HUES6 (cell line): Measurements from ENCODE around the gene RNF141.

Experiments
- H3K27ac ChIP-seq: 2 replicates; pipeline ENCODE4 v1.7.0; 2013; ENCODE audit warnings: low read depth, mild to moderate bottlenecking, low read length, inconsistent platforms
- H3K27me3 ChIP-seq: 2 replicates; pipeline ENCODE4 v1.6.1; 2013; ENCODE audit warnings: low read length; ENCODE audit not compliant: control insufficient read depth, insufficient read depth
- H3K36me3 ChIP-seq: 2 replicates; pipeline ENCODE4 v1.6.1; 2013; ENCODE audit warnings: low read length; ENCODE audit not compliant: control insufficient read depth, insufficient read depth
- H3K4me1 ChIP-seq: 2 replicates; pipeline ENCODE4 v1.6.1; 2013; ENCODE audit warnings: low read length; ENCODE audit not compliant: control insufficient read depth, insufficient read depth
- H3K4me3 ChIP-seq: 2 replicates; pipeline ENCODE4 v1.5.1; 2013; ENCODE audit warnings: low read depth, low read length
- H3K9ac ChIP-seq: one replicate; pipeline ENCODE4 v1.6.1; 2013; ENCODE audit warnings: mild to moderate bottlenecking, low read length
- H3K9me3 ChIP-seq: 2 replicates; pipeline ENCODE4 v1.6.1; 2013; ENCODE audit warnings: low read depth, low read length; ENCODE audit not compliant: control insufficient read depth, insufficient read depth

The RNF141 gene

GRCh38 chr11:10480026-10480425 is 61.0 kb downstream of the RNF141 start:
- H3K9me3 ChIP-seq = no peaks in the 10 kb centered on the region
- no peaks in the 10 kb centered on the region for H3K27me3 ChIP-seq
- no peak overlapping the region for H3K9ac ChIP-seq
- H3K27ac ChIP-seq = no peak overlapping the region
- H3K4me1 ChIP-seq = no peaks in the 10 kb centered on the region
- H3K36me3 ChIP-seq = no peaks in the 10 kb centered on the region
- H3K4me3 ChIP-seq = no peak overlapping the region

GRCh38 chr11:10478574-10479550 is 62.1 kb downstream of the RNF141 start:
- H3K27ac ChIP-seq = no peak overlapping the region
- no peak overlapping the region for H3K4me3 ChIP-seq
- H3K9ac ChIP-seq = no peak overlapping the region
- no peaks in the 10 kb centered on the region for H3K27me3 ChIP-seq
- no peaks in the 10 kb centered on the region for H3K36me3 ChIP-seq
- no peaks in the 10 kb centered on the region for H3K4me1 ChIP-seq
- no peaks in the 10 kb centered on the region for H3K9me3 ChIP-seq

- Histone ChIP-seq H3K9me3 (no peaks in the 10 kb centered on the region), H3K4me3 (no peak overlapping the region), H3K9ac (no peak overlapping the region), H3K4me1 (no peaks in the 10 kb centered on the region), H3K36me3 (no peaks in the 10 kb centered on the region), H3K27me3 (no peaks in the 10 kb centered on the region), H3K27ac (no peak overlapping the region)
Observed at GRCh38 chr11:10478066-10478465, 62.9 kb downstream of the RNF141 start.

GRCh38 chr11:10477690-10478046 is 63.3 kb downstream of the RNF141 start:
- H3K27ac ChIP-seq = no peak overlapping the region
- no peaks in the 10 kb centered on the region for H3K27me3 ChIP-seq
- H3K4me1 ChIP-seq = no peaks in the 10 kb centered on the region
- H3K9me3 ChIP-seq = no peaks in the 10 kb centered on the region
- H3K4me3 ChIP-seq = no peak overlapping the region
- no peak overlapping the region for H3K9ac ChIP-seq
- H3K36me3 ChIP-seq = no peaks in the 10 kb centered on the region

GRCh38 chr11:10476927-10477689 is 63.9 kb downstream of the RNF141 start:
- no peaks in the 10 kb centered on the region for H3K36me3 ChIP-seq
- H3K27ac ChIP-seq = no peak overlapping the region
- H3K4me3 ChIP-seq = no peak overlapping the region
- no peaks in the 10 kb centered on the region for H3K4me1 ChIP-seq
- no peak overlapping the region for H3K9ac ChIP-seq
- no peaks in the 10 kb centered on the region for H3K9me3 ChIP-seq
- no peaks in the 10 kb centered on the region for H3K27me3 ChIP-seq

DNA sequence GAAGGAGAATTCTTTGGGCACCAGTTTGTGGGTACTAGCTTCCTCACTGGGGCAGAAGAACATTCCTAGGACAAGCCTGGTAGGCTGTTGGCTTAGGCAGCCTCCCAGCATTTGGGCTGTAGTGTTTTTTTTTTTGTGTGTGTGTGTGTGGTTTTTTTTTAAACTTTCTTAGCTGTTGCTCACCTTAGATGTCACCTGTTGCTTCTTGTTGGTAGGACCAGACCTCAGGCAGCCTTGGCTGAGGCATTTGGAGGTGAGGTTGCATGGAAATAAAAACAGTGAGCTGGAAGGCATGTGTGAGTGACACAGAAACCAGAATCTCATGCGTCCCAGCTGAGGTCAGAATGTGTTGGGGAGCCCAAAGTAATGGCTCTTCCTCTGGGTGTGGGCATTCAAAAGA is 64.6 kb downstream of the RNF141 start:
- no peaks in the 10 kb centered on the region for H3K9me3 ChIP-seq
- H3K4me1 ChIP-seq = no peaks in the 10 kb centered on the region
- H3K9ac ChIP-seq = no peak overlapping the region
- H3K27me3 ChIP-seq = no peaks in the 10 kb centered on the region
- no peaks in the 10 kb centered on the region for H3K36me3 ChIP-seq
- H3K27ac ChIP-seq = no peak overlapping the region
- H3K4me3 ChIP-seq = no peak overlapping the region

- H3K4me3 ChIP-seq = no peak overlapping the region
- H3K9ac ChIP-seq = no peak overlapping the region
- H3K4me1 ChIP-seq = no peaks in the 10 kb centered on the region
- H3K36me3 ChIP-seq = no peaks in the 10 kb centered on the region
- no peak overlapping the region for H3K27ac ChIP-seq
- no peaks in the 10 kb centered on the region for H3K9me3 ChIP-seq
- no peaks in the 10 kb centered on the region for H3K27me3 ChIP-seq
Observed at GRCh38 chr11:10474551-10474950, 66.4 kb downstream of the RNF141 start.

GRCh38 chr11:10473371-10473770 is 67.6 kb downstream of the RNF141 start:
- H3K27me3 ChIP-seq = no peaks in the 10 kb centered on the region

GRCh38 chr11:10462746-10463300 is 78.2 kb downstream of the RNF141 start:
- no peaks in the 10 kb centered on the region for H3K27me3 ChIP-seq
- no peaks in the 10 kb centered on the region for H3K36me3 ChIP-seq
- H3K27ac ChIP-seq = no peak overlapping the region
- no peak overlapping the region for H3K9ac ChIP-seq
- no peak overlapping the region for H3K4me3 ChIP-seq
- no peaks in the 10 kb centered on the region for H3K9me3 ChIP-seq
- peaks cover 10% of the 10 kb centered on the region for H3K4me1 ChIP-seq

More at GRCh38 chr11:10473371-10473770, 67.6 kb downstream of the RNF141 start:
- H3K9me3 ChIP-seq = no peaks in the 10 kb centered on the region
- H3K4me3 ChIP-seq = no peak overlapping the region
- no peaks in the 10 kb centered on the region for H3K4me1 ChIP-seq
- H3K27ac ChIP-seq = no peak overlapping the region
- no peaks in the 10 kb centered on the region for H3K36me3 ChIP-seq
- H3K9ac ChIP-seq = no peak overlapping the region
